Liver (tissue), 9 donors: ENCODE data around the gene IRF8. TPM values are rescaled to one million over a fixed set of nuclear protein-coding genes. Genes with fewer than 3 reads are reported as not detected.

Source experiments
- DNase-seq: peaks from one replicate; pipeline ENCODE4 v3.0.0-alpha.2; 2017; ENCODE audit warnings: low spot score
- H3K27ac ChIP-seq, 2 donors: one replicate each; pipeline ENCODE4 v1.7.0; 2013; ENCODE audit warnings: inconsistent platforms in 2 of 2, low read length in 2 of 2, control low read depth in 1 of 2, low read depth in 1 of 2, mild to moderate bottlenecking in 1 of 2
- H3K27me3 ChIP-seq, 4 donors: one replicate each; pipeline versions ENCODE4 v1.6.1 to v1.7.0; 2013; ENCODE audit warnings: low read length in 3 of 4, inconsistent platforms in 1 of 4, mild to moderate bottlenecking in 1 of 4, moderate library complexity in 1 of 4; ENCODE audit not compliant: control insufficient read depth in 4 of 4, insufficient read depth in 4 of 4
- H3K36me3 ChIP-seq, 4 donors: one replicate each; pipeline versions ENCODE4 v1.6.1 to v1.7.0; 2013; ENCODE audit warnings: low read length in 3 of 4, mild to moderate bottlenecking in 3 of 4, low read depth in 1 of 4, moderate library complexity in 1 of 4; ENCODE audit not compliant: control insufficient read depth in 4 of 4, insufficient read depth in 3 of 4
- H3K4me1 ChIP-seq, 4 donors: one replicate each; pipeline versions ENCODE4 v1.6.1 to v1.7.0; 2013; ENCODE audit warnings: low read length in 3 of 4, mild to moderate bottlenecking in 3 of 4, moderate library complexity in 1 of 4; ENCODE audit not compliant: control insufficient read depth in 4 of 4, insufficient read depth in 4 of 4
- H3K4me3 ChIP-seq, 3 donors: one replicate each; pipeline versions ENCODE4 v1.6.1 to v1.7.0; 2013; ENCODE audit warnings: low read length in 3 of 3, control low read depth in 1 of 3, low read depth in 1 of 3, mild to moderate bottlenecking in 1 of 3
- H3K9ac ChIP-seq, 2 donors: one replicate each; pipeline ENCODE4 v1.7.0; 2013; ENCODE audit warnings: low read length in 2 of 2, mild to moderate bottlenecking in 2 of 2, moderate library complexity in 2 of 2, control low read depth in 1 of 2, low read depth in 1 of 2
- H3K9me3 ChIP-seq, 4 donors: one replicate each; pipeline versions ENCODE4 v1.6.1 to v1.7.0; 2013; ENCODE audit warnings: low read length in 3 of 4; ENCODE audit not compliant: control insufficient read depth in 4 of 4
- ATF3 ChIP-seq: IDR thresholded peaks from 2 replicates; pipeline ENCODE4 v1.6.1; 2016; ENCODE audit warnings: antibody characterized with exemption
- EGR1 ChIP-seq, 2 donors: IDR thresholded peaks; 2 replicates each; pipeline ENCODE4 v1.6.1; 2016 to 2018; ENCODE audit warnings: antibody characterized with exemption in 2 of 2, low read depth in 2 of 2
- FOXA1 ChIP-seq: IDR thresholded peaks from 2 replicates; pipeline ENCODE4 v1.6.1; 2016; ENCODE audit warnings: antibody characterized with exemption
- FOXA2 ChIP-seq: IDR thresholded peaks from 2 replicates; pipeline ENCODE4 v1.6.1; 2016; ENCODE audit warnings: antibody characterized with exemption
- GABPA ChIP-seq, 2 donors: IDR thresholded peaks in 1 of 2; conservative IDR thresholded peaks in 1 of 2; 2 replicates each; pipeline ENCODE4 v1.6.1; 2016; ENCODE audit warnings: antibody characterized with exemption in 2 of 2, mild to moderate bottlenecking in 1 of 2, moderate library complexity in 1 of 2
- JUND ChIP-seq, 2 donors: IDR thresholded peaks; 2 replicates each; pipeline ENCODE4 v1.6.1; 2016; ENCODE audit warnings: antibody characterized with exemption in 2 of 2
- MAX ChIP-seq: IDR thresholded peaks from 2 replicates; pipeline ENCODE4 v1.6.1; 2016; ENCODE audit warnings: antibody characterized with exemption
- RAD21 ChIP-seq, 2 donors: IDR thresholded peaks; 2 replicates each; pipeline ENCODE4 v1.6.1; 2016; ENCODE audit warnings: antibody characterized with exemption in 2 of 2, mild to moderate bottlenecking in 2 of 2
- REST ChIP-seq: IDR thresholded peaks from 2 replicates; pipeline ENCODE4 v1.6.1; 2016; ENCODE audit warnings: antibody characterized with exemption, mild to moderate bottlenecking
- ZBTB33 ChIP-seq: IDR thresholded peaks from 2 replicates; pipeline ENCODE4 v1.6.1; 2016; ENCODE audit warnings: antibody characterized with exemption
- WGBS: extraction: QIAGEN DNeasy Blood & Tissue Kit; methylation state at CpG from one replicate; pipeline ENCODE4 v1.1.7; 2013; 5-methylcytosine and 5-hydroxymethylcytosine counted together
- polyA plus RNA-seq, 2 donors: library from polyadenylated mRNA; stranded (reverse) in 1 of 2; unstranded in 1 of 2; fragments of 200-250 nt in 1 of 2; fragments of >200 nt in 1 of 2; fragmentation: Nextera tagmentation in 1 of 2; extraction: Ambion mirVana in 1 of 2; gene quantifications; one replicate each; pipeline versions ENCODE4 v1.2.1 to v1.2.3, GENCODE V29; 2013 to 2015
- total RNA-seq, 2 donors: library from RNA; depleted of rRNA; stranded (reverse); fragments of >200 nt; gene quantifications; one replicate each; pipeline ENCODE4 v1.2.3, GENCODE V29; 2014
- donor health status: healthy.
- donor health status: healthy.
- donor health status: healthy.
- donor health status: healthy.
- donor health status: healthy.

IRF8 gene
- total and polyA plus RNA-seq, 4 donors = 5.1 to 25.8 (median 12.3) TPM

- TF ChIP-seq GABPA (IDR thresholded peaks at IDR 0.05 in 1 of 2, conservative IDR thresholded peaks at IDR 0.05 in 1 of 2) (no peak), EGR1 (IDR thresholded peaks at IDR 0.05; ENCODE audit: low read depth in 2 of 2) (no peak), FOXA2 (no peak), MAX (no peak), ZBTB33 (no peak), JUND (IDR thresholded peaks at IDR 0.05) (peak in 1 of 2 donors; percentile 44)
These were observed 45.8 kb downstream of the IRF8 start (continued) for GRCh38 chr16:85944572-85945423.

- Histone ChIP-seq H3K4me1 (peaks cover 7 to 51% (median 31%) of the 10 kb centered on the region in 4 donors), H3K27ac (no peak overlapping the region), H3K36me3 (no peaks in the 10 kb centered on the region), H3K9ac (no peak overlapping the region), H3K27me3 (no peaks in the 10 kb centered on the region), H3K9me3 (no peaks in the 10 kb centered on the region), H3K4me3 (no peak overlapping the region)
- 94% methylated on average over 11 of the region's 11 CpGs for WGBS
- TF ChIP-seq ATF3 (no peak), GABPA (IDR thresholded peaks at IDR 0.05 in 1 of 2, conservative IDR thresholded peaks at IDR 0.05 in 1 of 2) (no peak), JUND (IDR thresholded peaks at IDR 0.05) (no peak), FOXA1 (no peak), FOXA2 (no peak), EGR1 (IDR thresholded peaks at IDR 0.05; ENCODE audit: low read depth in 2 of 2) (no peak)
- DNase-seq = no peak
These were observed 46.4 kb downstream of the IRF8 start for GRCh38 chr16:85945424-85945751.

GRCh38 chr16:85946541-85947124 is 47.7 kb downstream of the IRF8 start:
- Histone ChIP-seq H3K9ac (no peak overlapping the region), H3K27ac (peak overlapping the region; percentile 2 to 47)

More at GRCh38 chr16:85946541-85947124, 47.7 kb downstream of the IRF8 start:
- TF ChIP-seq ATF3 (no peak), RAD21 (IDR thresholded peaks at IDR 0.05) (no peak), REST (no peak)
- Histone ChIP-seq H3K4me1 (peaks cover 2 to 42% (median 26%) of the 10 kb centered on the region in 4 donors), H3K36me3 (no peaks in the 10 kb centered on the region), H3K4me3 (no peak overlapping the region), H3K27me3 (no peaks in the 10 kb centered on the region), H3K9me3 (no peaks in the 10 kb centered on the region)
- WGBS = 86% methylated on average over 13 of the region's 13 CpGs
- DNase-seq = no peak
